Liver (tissue), 9 donors: ENCODE results near the gene UQCR10. TPM values are rescaled to one million over a fixed set of nuclear protein-coding genes. Genes with fewer than 3 reads are reported as not detected.

Experiments used
- DNase-seq: peaks from one replicate; pipeline ENCODE4 v3.0.0-alpha.2; 2017; ENCODE audit warnings: low spot score
- H3K27ac ChIP-seq, 2 donors: one replicate each; pipeline ENCODE4 v1.7.0; 2013; ENCODE audit warnings: inconsistent platforms in 2 of 2, low read length in 2 of 2, control low read depth in 1 of 2, low read depth in 1 of 2, mild to moderate bottlenecking in 1 of 2
- H3K27me3 ChIP-seq, 4 donors: one replicate each; pipeline versions ENCODE4 v1.6.1 to v1.7.0; 2013; ENCODE audit warnings: low read length in 3 of 4, inconsistent platforms in 1 of 4, mild to moderate bottlenecking in 1 of 4, moderate library complexity in 1 of 4; ENCODE audit not compliant: control insufficient read depth in 4 of 4, insufficient read depth in 4 of 4
- H3K36me3 ChIP-seq, 4 donors: one replicate each; pipeline versions ENCODE4 v1.6.1 to v1.7.0; 2013; ENCODE audit warnings: low read length in 3 of 4, mild to moderate bottlenecking in 3 of 4, low read depth in 1 of 4, moderate library complexity in 1 of 4; ENCODE audit not compliant: control insufficient read depth in 4 of 4, insufficient read depth in 3 of 4
- H3K4me1 ChIP-seq, 4 donors: one replicate each; pipeline versions ENCODE4 v1.6.1 to v1.7.0; 2013; ENCODE audit warnings: low read length in 3 of 4, mild to moderate bottlenecking in 3 of 4, moderate library complexity in 1 of 4; ENCODE audit not compliant: control insufficient read depth in 4 of 4, insufficient read depth in 4 of 4
- H3K4me3 ChIP-seq, 3 donors: one replicate each; pipeline versions ENCODE4 v1.6.1 to v1.7.0; 2013; ENCODE audit warnings: low read length in 3 of 3, control low read depth in 1 of 3, low read depth in 1 of 3, mild to moderate bottlenecking in 1 of 3
- H3K9ac ChIP-seq, 2 donors: one replicate each; pipeline ENCODE4 v1.7.0; 2013; ENCODE audit warnings: low read length in 2 of 2, mild to moderate bottlenecking in 2 of 2, moderate library complexity in 2 of 2, control low read depth in 1 of 2, low read depth in 1 of 2
- H3K9me3 ChIP-seq, 4 donors: one replicate each; pipeline versions ENCODE4 v1.6.1 to v1.7.0; 2013; ENCODE audit warnings: low read length in 3 of 4; ENCODE audit not compliant: control insufficient read depth in 4 of 4
- EGR1 ChIP-seq, 2 donors: IDR thresholded peaks; 2 replicates each; pipeline ENCODE4 v1.6.1; 2016 to 2018; ENCODE audit warnings: antibody characterized with exemption in 2 of 2, low read depth in 2 of 2
- FOXA1 ChIP-seq: IDR thresholded peaks from 2 replicates; pipeline ENCODE4 v1.6.1; 2016; ENCODE audit warnings: antibody characterized with exemption
- FOXA2 ChIP-seq: IDR thresholded peaks from 2 replicates; pipeline ENCODE4 v1.6.1; 2016; ENCODE audit warnings: antibody characterized with exemption
- GABPA ChIP-seq, 2 donors: IDR thresholded peaks in 1 of 2; conservative IDR thresholded peaks in 1 of 2; 2 replicates each; pipeline ENCODE4 v1.6.1; 2016; ENCODE audit warnings: antibody characterized with exemption in 2 of 2, mild to moderate bottlenecking in 1 of 2, moderate library complexity in 1 of 2
- HNF4A ChIP-seq, 2 donors: conservative IDR thresholded peaks; 2 replicates each; pipeline ENCODE4 v1.6.1; 2016; ENCODE audit warnings: antibody characterized with exemption in 2 of 2, mild to moderate bottlenecking in 2 of 2
- HNF4G ChIP-seq: IDR thresholded peaks from 2 replicates; pipeline ENCODE4 v1.6.1; 2016; ENCODE audit warnings: antibody characterized with exemption
- JUND ChIP-seq, 2 donors: IDR thresholded peaks; 2 replicates each; pipeline ENCODE4 v1.6.1; 2016; ENCODE audit warnings: antibody characterized with exemption in 2 of 2
- NR2F2 ChIP-seq: IDR thresholded peaks from 2 replicates; pipeline ENCODE4 v1.6.1; 2016; ENCODE audit warnings: antibody characterized with exemption
- RAD21 ChIP-seq, 2 donors: IDR thresholded peaks; 2 replicates each; pipeline ENCODE4 v1.6.1; 2016; ENCODE audit warnings: antibody characterized with exemption in 2 of 2, mild to moderate bottlenecking in 2 of 2
- RXRA ChIP-seq, 2 donors: IDR thresholded peaks; 2 replicates each; pipeline ENCODE4 v1.6.1; 2017 to 2018; ENCODE audit warnings: antibody characterized with exemption in 2 of 2, mild to moderate bottlenecking in 1 of 2
- SP1 ChIP-seq: IDR thresholded peaks from 2 replicates; pipeline ENCODE4 v1.6.1; 2018; ENCODE audit warnings: antibody characterized with exemption, mild to moderate bottlenecking
- TAF1 ChIP-seq: conservative IDR thresholded peaks from 2 replicates; pipeline ENCODE4 v1.6.1; 2016; ENCODE audit warnings: antibody characterized with exemption, mild to moderate bottlenecking
- YY1 ChIP-seq: IDR thresholded peaks from 2 replicates; pipeline ENCODE4 v1.6.1; 2016; ENCODE audit warnings: antibody characterized with exemption, mild to moderate bottlenecking
- WGBS: extraction: QIAGEN DNeasy Blood & Tissue Kit; methylation state at CpG from one replicate; pipeline ENCODE4 v1.1.7; 2013; 5-methylcytosine and 5-hydroxymethylcytosine counted together
- polyA plus RNA-seq, 2 donors: library from polyadenylated mRNA; stranded (reverse) in 1 of 2; unstranded in 1 of 2; fragments of 200-250 nt in 1 of 2; fragments of >200 nt in 1 of 2; fragmentation: Nextera tagmentation in 1 of 2; extraction: Ambion mirVana in 1 of 2; gene quantifications; one replicate each; pipeline versions ENCODE4 v1.2.1 to v1.2.3, GENCODE V29; 2013 to 2015
- total RNA-seq, 2 donors: library from RNA; depleted of rRNA; stranded (reverse); fragments of >200 nt; gene quantifications; one replicate each; pipeline ENCODE4 v1.2.3, GENCODE V29; 2014
- TF ChIP-seq, protein P1 (sequence below): IDR thresholded peaks from 2 replicates; pipeline ENCODE4 v1.6.1; 2016; ENCODE audit warnings: antibody characterized with exemption
- TF ChIP-seq, protein P2 (sequence below): IDR thresholded peaks from 2 replicates; pipeline ENCODE4 v1.6.1; 2016; ENCODE audit warnings: antibody characterized with exemption
- TF ChIP-seq, protein P3 (sequence below): fragments of 150-350 bp; IDR thresholded peaks from 2 replicates; pipeline ENCODE4 v1.5.1; 2017; ENCODE audit warnings: improper control_type of control experiment, low read depth, low read length; ENCODE audit not compliant: missing input control
- TF ChIP-seq, protein P4 (sequence below): IDR thresholded peaks from 2 replicates; pipeline ENCODE4 v1.6.1; 2016; ENCODE audit warnings: antibody characterized with exemption
- TF ChIP-seq, protein P5 (sequence below): IDR thresholded peaks from 2 replicates; pipeline ENCODE4 v1.6.1; 2016; ENCODE audit warnings: antibody characterized with exemption, mild to moderate bottlenecking
- donor health status: healthy.
- donor health status: healthy.
- donor health status: healthy.
- donor health status: healthy.
- donor health status: healthy.

UQCR10 gene
- total and polyA plus RNA-seq, 4 donors, result 40.2 to 243 (median 102) TPM

GRCh38 chr22:29784451-29785361 is 17.5 kb downstream of the UQCR10 start (continued):
- TF ChIP-seq HNF4A (conservative IDR thresholded peaks at IDR 0.05) (peak; percentile 48 to 62), EGR1 (IDR thresholded peaks at IDR 0.05; ENCODE audit: low read depth in 2 of 2) (peak in 1 of 2 donors; percentile 16), SP1 (peak; percentile 57)

- WGBS, result 62% methylated on average over 5 of the region's 5 CpGs
- no peak overlapping the region for H3K27ac ChIP-seq
- H3K36me3 ChIP-seq, result peaks cover 13 to 27% (median 16%) of the 10 kb centered on the region in 4 donors
- no peaks in the 10 kb centered on the region for H3K9me3 ChIP-seq
- no peak overlapping the region for H3K4me3 ChIP-seq
- H3K9ac ChIP-seq, result no peak overlapping the region
- no peak for DNase-seq
- H3K27me3 ChIP-seq, result no peaks in the 10 kb centered on the region
- H3K4me1 ChIP-seq, result peaks cover 19 to 35% (median 27%) of the 10 kb centered on the region in 4 donors
- TF ChIP-seq FOXA2 (no peak), NR2F2 (no peak), SP1 (no peak)
These were observed 18.9 kb downstream of the UQCR10 start for GRCh38 chr22:29786031-29786430.

DNA sequence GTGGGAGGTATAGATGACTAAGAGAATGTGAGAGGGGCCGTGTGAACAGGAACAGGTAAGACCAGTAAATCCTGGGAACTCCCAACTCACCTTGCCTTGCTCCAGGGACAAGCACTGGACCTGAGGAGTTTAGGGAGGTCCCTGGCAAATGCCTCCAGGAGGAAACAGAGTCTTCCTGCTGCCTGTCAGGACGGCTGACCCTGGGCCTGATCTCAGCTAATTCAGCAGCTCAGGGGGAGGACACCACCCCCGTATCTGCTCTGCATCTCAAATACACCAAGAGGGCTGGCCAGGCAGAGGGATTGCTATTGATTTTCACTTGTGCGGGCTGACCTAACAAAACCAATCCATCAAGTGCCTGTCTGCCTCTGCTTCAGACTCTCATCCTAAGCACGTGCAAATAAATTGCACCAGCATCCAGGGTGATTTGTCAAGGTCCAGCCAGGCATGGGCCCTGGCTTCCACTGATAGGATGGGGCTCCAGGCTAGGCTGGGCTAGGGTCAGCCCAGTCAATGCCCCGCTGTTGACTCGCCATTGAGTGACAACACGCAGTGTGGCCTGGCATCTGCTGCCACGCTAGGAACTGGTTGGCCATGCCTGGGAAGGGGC is 20.3 kb downstream of the UQCR10 start:
- Histone ChIP-seq H3K4me3 (no peak overlapping the region), H3K9ac (no peak overlapping the region), H3K27ac (no peak overlapping the region), H3K27me3 (no peaks in the 10 kb centered on the region), H3K9me3 (no peaks in the 10 kb centered on the region), H3K4me1 (peaks cover 12 to 26% (median 21%) of the 10 kb centered on the region in 4 donors), H3K36me3 (peaks cover 18 to 37% (median 23%) of the 10 kb centered on the region in 4 donors)
- TF ChIP-seq FOXA2, result peak; percentile 57
- TF ChIP-seq EGR1 (IDR thresholded peaks at IDR 0.05; ENCODE audit: low read depth in 2 of 2), result no peak
- TF ChIP-seq HNF4A (conservative IDR thresholded peaks at IDR 0.05), result peak; percentile 52 to 77
- peak; percentile 23 for TF ChIP-seq FOXA1
- no peak for TF ChIP-seq TAF1
- TF ChIP-seq, protein P1, sequence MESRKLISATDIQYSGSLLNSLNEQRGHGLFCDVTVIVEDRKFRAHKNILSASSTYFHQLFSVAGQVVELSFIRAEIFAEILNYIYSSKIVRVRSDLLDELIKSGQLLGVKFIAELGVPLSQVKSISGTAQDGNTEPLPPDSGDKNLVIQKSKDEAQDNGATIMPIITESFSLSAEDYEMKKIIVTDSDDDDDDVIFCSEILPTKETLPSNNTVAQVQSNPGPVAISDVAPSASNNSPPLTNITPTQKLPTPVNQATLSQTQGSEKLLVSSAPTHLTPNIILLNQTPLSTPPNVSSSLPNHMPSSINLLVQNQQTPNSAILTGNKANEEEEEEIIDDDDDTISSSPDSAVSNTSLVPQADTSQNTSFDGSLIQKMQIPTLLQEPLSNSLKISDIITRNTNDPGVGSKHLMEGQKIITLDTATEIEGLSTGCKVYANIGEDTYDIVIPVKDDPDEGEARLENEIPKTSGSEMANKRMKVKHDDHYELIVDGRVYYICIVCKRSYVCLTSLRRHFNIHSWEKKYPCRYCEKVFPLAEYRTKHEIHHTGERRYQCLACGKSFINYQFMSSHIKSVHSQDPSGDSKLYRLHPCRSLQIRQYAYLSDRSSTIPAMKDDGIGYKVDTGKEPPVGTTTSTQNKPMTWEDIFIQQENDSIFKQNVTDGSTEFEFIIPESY, result no peak
- peak; percentile 57 for TF ChIP-seq SP1
- peak; percentile 26 to 49 for TF ChIP-seq RAD21 (IDR thresholded peaks at IDR 0.05)
- TF ChIP-seq, protein P2, sequence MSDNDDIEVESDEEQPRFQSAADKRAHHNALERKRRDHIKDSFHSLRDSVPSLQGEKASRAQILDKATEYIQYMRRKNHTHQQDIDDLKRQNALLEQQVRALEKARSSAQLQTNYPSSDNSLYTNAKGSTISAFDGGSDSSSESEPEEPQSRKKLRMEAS, result no peak
- TF ChIP-seq JUND (IDR thresholded peaks at IDR 0.05), result peak in 1 of 2 donors; percentile 48
- TF ChIP-seq, protein P3, sequence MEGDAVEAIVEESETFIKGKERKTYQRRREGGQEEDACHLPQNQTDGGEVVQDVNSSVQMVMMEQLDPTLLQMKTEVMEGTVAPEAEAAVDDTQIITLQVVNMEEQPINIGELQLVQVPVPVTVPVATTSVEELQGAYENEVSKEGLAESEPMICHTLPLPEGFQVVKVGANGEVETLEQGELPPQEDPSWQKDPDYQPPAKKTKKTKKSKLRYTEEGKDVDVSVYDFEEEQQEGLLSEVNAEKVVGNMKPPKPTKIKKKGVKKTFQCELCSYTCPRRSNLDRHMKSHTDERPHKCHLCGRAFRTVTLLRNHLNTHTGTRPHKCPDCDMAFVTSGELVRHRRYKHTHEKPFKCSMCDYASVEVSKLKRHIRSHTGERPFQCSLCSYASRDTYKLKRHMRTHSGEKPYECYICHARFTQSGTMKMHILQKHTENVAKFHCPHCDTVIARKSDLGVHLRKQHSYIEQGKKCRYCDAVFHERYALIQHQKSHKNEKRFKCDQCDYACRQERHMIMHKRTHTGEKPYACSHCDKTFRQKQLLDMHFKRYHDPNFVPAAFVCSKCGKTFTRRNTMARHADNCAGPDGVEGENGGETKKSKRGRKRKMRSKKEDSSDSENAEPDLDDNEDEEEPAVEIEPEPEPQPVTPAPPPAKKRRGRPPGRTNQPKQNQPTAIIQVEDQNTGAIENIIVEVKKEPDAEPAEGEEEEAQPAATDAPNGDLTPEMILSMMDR, result no peak
- peak; percentile 85 to 94 for TF ChIP-seq RXRA (IDR thresholded peaks at IDR 0.05)
- TF ChIP-seq, protein P4, sequence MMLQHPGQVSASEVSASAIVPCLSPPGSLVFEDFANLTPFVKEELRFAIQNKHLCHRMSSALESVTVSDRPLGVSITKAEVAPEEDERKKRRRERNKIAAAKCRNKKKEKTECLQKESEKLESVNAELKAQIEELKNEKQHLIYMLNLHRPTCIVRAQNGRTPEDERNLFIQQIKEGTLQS, result no peak
- TF ChIP-seq GABPA (IDR thresholded peaks at IDR 0.05 in 1 of 2, conservative IDR thresholded peaks at IDR 0.05 in 1 of 2), result peak in 1 of 2 donors; percentile 53
- no peak for TF ChIP-seq HNF4G
- peak; percentile 47 for TF ChIP-seq YY1
- TF ChIP-seq NR2F2, result no peak
- TF ChIP-seq, protein P5, sequence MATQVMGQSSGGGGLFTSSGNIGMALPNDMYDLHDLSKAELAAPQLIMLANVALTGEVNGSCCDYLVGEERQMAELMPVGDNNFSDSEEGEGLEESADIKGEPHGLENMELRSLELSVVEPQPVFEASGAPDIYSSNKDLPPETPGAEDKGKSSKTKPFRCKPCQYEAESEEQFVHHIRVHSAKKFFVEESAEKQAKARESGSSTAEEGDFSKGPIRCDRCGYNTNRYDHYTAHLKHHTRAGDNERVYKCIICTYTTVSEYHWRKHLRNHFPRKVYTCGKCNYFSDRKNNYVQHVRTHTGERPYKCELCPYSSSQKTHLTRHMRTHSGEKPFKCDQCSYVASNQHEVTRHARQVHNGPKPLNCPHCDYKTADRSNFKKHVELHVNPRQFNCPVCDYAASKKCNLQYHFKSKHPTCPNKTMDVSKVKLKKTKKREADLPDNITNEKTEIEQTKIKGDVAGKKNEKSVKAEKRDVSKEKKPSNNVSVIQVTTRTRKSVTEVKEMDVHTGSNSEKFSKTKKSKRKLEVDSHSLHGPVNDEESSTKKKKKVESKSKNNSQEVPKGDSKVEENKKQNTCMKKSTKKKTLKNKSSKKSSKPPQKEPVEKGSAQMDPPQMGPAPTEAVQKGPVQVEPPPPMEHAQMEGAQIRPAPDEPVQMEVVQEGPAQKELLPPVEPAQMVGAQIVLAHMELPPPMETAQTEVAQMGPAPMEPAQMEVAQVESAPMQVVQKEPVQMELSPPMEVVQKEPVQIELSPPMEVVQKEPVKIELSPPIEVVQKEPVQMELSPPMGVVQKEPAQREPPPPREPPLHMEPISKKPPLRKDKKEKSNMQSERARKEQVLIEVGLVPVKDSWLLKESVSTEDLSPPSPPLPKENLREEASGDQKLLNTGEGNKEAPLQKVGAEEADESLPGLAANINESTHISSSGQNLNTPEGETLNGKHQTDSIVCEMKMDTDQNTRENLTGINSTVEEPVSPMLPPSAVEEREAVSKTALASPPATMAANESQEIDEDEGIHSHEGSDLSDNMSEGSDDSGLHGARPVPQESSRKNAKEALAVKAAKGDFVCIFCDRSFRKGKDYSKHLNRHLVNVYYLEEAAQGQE, result peak; percentile 23
- 42% methylated on average over 9 of the region's 9 CpGs for WGBS
- DNase-seq, result no peak
